Esophagus squamous epithelium (tissue), 5 donors: ENCODE measurements around the gene DGLUCY. TPM values are rescaled to one million over a fixed set of nuclear protein-coding genes. Genes with fewer than 3 reads are reported as not detected.
A peak's percentile ranks its signal among the peaks of the same experiment; 100 is the strongest.

Source experiments
- DNase-seq: peaks from one replicate; lab custom pipeline; 2025; lab: John Stamatoyannopoulos, UW
- H3K27ac ChIP-seq, 4 donors: fragments of 200-600 bp; sonication (generic); one replicate each; pipeline ENCODE4 v1.5.1; 2016 to 2019; ENCODE audit warnings: mild to moderate bottlenecking in 1 of 4
- H3K27me3 ChIP-seq, 4 donors: fragments of 200-600 bp; sonication (generic); 1 replicate in 3 of 4; 2 replicates in 1 of 4; pipeline versions ENCODE4 v1.5.1 to v1.6.0; 2017 to 2021; ENCODE audit warnings: antibody characterized with exemption in 1 of 4
- H3K36me3 ChIP-seq, 3 donors: fragments of 200-600 bp; sonication (generic); one replicate each; pipeline ENCODE4 v1.5.1; 2016 to 2019
- H3K4me1 ChIP-seq, 3 donors: fragments of 200-600 bp; sonication (generic); one replicate each; pipeline ENCODE4 v1.5.1; 2017 to 2019
- H3K4me3 ChIP-seq, 4 donors: fragments of 200-600 bp; sonication (generic); 1 replicate in 3 of 4; 2 replicates in 1 of 4; pipeline ENCODE4 v1.5.1; 2016 to 2019; ENCODE audit warnings: mild to moderate bottlenecking in 2 of 4, moderate library complexity in 1 of 4
- H3K9me3 ChIP-seq, 3 donors: fragments of 200-600 bp; sonication (generic); one replicate each; pipeline ENCODE4 v1.5.1; 2016 to 2019
- POLR2A ChIP-seq, 4 donors: fragments of 450-650 bp; IDR thresholded peaks; one replicate each; pipeline ENCODE4 v1.6.1; 2017; ENCODE audit warnings: antibody characterized with exemption in 4 of 4, mild to moderate bottlenecking in 4 of 4, moderate library complexity in 3 of 4
- WGBS, 2 donors: methylation state at CpG; one replicate each; pipeline ENCODE4 v1.1.5; 2018; 5-methylcytosine and 5-hydroxymethylcytosine counted together
- intact Hi-C: fragments of 100-400 bp; cut with DNase I; formaldehyde crosslinking; loops from one replicate; pipeline ENCODE4 v1.15.0; 2022
- total RNA-seq, 4 donors: library from RNA; depleted of rRNA; stranded (reverse); fragments of >200 nt; gene quantifications; one replicate each; pipeline ENCODE4 v1.1.0, GENCODE V29; 2016
- TF ChIP-seq, protein P1 (sequence below), 6 experiments: fragments of 450-650 bp in 4 of 6; fragments of 200-600 bp in 2 of 6; sonication (generic) in 2 of 6; IDR thresholded peaks; one replicate each; pipeline ENCODE4 v1.5.1; 2016 to 2019; ENCODE audit warnings: antibody characterized with exemption in 6 of 6, mild to moderate bottlenecking in 4 of 6, moderate library complexity in 4 of 6
- donor health status: DM: yes; HTN: yes; CAD: no.

The DGLUCY gene
- total RNA-seq, 4 donors from 2014 or later, result 32.6 to 51.3 (median 38.9) TPM

DNA sequence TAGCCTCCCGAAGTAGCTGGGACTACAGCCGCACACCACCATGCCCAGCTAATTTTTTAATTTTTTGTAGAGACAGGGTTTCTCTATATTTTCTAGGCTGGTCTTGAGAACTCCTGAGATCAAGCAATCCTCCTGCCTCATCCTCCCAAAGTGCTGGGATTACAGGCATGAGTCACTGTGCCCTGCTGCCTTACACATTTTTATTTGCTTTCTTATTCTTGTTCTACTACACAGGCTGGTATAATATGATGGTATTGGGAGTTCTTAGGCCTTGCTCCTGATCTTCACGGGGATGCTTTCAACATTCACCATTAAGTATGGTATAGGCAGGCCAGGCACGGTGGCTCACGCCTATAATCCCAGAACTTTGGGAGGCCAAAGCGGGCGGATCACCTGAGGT is 21.2 kb downstream of the DGLUCY start:
- TF ChIP-seq, protein P1, sequence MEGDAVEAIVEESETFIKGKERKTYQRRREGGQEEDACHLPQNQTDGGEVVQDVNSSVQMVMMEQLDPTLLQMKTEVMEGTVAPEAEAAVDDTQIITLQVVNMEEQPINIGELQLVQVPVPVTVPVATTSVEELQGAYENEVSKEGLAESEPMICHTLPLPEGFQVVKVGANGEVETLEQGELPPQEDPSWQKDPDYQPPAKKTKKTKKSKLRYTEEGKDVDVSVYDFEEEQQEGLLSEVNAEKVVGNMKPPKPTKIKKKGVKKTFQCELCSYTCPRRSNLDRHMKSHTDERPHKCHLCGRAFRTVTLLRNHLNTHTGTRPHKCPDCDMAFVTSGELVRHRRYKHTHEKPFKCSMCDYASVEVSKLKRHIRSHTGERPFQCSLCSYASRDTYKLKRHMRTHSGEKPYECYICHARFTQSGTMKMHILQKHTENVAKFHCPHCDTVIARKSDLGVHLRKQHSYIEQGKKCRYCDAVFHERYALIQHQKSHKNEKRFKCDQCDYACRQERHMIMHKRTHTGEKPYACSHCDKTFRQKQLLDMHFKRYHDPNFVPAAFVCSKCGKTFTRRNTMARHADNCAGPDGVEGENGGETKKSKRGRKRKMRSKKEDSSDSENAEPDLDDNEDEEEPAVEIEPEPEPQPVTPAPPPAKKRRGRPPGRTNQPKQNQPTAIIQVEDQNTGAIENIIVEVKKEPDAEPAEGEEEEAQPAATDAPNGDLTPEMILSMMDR (IDR thresholded peaks at IDR 0.05), result no peak
- TF ChIP-seq POLR2A (IDR thresholded peaks at IDR 0.05), result no peak
- 79 to 100% methylated on average over 4 to 7 of the region's 7 CpGs for WGBS, 2 donors
- no peak for DNase-seq
- no peaks in the 10 kb centered on the region for H3K9me3 ChIP-seq
- H3K27me3 ChIP-seq, result no peaks in the 10 kb centered on the region
- peaks cover 0 to 31% (median 9%) of the 10 kb centered on the region in 3 donors for H3K4me1 ChIP-seq
- H3K36me3 ChIP-seq, result peaks cover 0 to 51% (median 0%) of the 10 kb centered on the region in 3 donors
- peak overlapping the region in 2 of 4 donors; percentile 36 to 38 for H3K27ac ChIP-seq
- intact Hi-C loops, result no loop called here
- no peak overlapping the region for H3K4me3 ChIP-seq

DNA sequence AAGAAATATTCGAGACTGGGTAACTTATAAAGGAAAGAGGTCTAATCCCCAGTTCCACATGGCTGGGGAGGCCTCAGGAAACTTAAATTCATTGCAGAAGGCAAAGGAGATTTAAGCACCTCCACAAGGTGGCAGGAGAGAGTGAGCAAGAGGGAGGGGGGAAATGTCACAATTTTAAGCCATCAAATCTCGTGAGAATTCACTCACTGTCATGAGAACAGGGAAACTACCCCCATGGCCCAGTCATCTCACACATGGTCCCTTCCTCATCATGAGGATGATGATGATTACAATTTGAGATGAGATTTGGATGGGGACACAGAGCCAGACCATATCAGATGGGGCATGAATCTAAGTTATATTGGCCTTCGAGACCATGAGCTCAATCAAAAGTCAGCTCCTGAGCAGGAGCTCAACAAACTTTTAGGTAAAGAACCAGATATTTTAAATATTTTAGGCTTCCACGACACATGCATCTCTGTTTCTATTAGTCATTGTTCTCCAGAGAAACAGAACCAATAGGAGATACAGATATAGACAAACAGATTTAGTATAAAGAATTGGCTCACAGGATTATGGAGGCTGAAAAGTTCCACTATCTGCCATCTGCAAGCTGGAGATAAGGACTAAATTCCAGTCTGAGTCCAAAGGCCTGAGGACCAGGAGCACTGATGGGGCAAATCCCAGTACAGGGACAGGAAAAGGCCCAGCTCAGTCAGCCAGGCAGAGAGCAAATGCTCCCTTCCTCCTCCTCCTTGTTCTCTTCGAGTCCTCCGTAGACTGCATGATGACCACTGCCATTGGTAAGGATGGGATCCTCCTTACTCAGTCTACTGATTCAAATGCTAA is 24.9 kb downstream of the DGLUCY start:
- intact Hi-C loops, result no loop called here
- H3K27me3 ChIP-seq, result no peaks in the 10 kb centered on the region
- H3K4me1 ChIP-seq, result peaks cover 0 to 59% (median 14%) of the 10 kb centered on the region in 3 donors
- no peak for TF ChIP-seq POLR2A (IDR thresholded peaks at IDR 0.05)
- TF ChIP-seq, protein P1 (IDR thresholded peaks at IDR 0.05), result peak in 5 of 6 experiments; percentile 35 to 69 (median 49)
- WGBS, 2 donors, result 83 to 85% methylated on average over 3 to 6 of the region's 6 CpGs
- no peak for DNase-seq
- H3K27ac ChIP-seq, result peak overlapping the region in 1 of 4 donors; percentile 19
- no peaks in the 10 kb centered on the region for H3K9me3 ChIP-seq
- no peak overlapping the region for H3K4me3 ChIP-seq
- peaks cover 0 to 32% (median 0%) of the 10 kb centered on the region in 3 donors for H3K36me3 ChIP-seq

DNA sequence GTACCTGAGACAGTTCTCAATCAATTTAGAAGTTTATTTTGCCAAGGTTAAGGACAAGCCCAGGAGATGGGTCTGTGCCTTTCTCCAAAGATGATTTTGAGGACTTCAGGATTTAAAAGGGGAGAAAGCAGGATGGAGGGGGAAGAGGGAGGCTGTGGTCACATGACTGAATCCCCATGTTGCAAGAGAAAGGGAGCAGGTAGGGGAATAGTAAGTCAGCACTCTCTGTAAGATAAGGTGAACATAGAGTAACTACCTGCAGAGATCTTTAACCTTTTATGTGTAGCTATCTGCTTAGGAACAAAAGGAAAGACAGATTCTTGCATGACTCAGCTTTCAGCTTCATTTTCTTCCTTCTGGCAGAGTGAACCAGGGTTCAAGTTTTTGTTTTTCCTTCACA is 25.9 kb downstream of the DGLUCY start:
- no peak for DNase-seq
- Histone ChIP-seq H3K9me3 (no peaks in the 10 kb centered on the region), H3K4me3 (no peak overlapping the region), H3K27me3 (no peaks in the 10 kb centered on the region), H3K36me3 (peaks cover 0 to 31% (median 0%) of the 10 kb centered on the region in 3 donors), H3K27ac (peak overlapping the region in 3 of 4 donors; percentile 25 to 54 (median 31)), H3K4me1 (peaks cover 0 to 68% (median 20%) of the 10 kb centered on the region in 3 donors)
- intact Hi-C loops, result no loop called here
- no peak for TF ChIP-seq POLR2A (IDR thresholded peaks at IDR 0.05)
- TF ChIP-seq, protein P1 (IDR thresholded peaks at IDR 0.05), result no peak

DNA sequence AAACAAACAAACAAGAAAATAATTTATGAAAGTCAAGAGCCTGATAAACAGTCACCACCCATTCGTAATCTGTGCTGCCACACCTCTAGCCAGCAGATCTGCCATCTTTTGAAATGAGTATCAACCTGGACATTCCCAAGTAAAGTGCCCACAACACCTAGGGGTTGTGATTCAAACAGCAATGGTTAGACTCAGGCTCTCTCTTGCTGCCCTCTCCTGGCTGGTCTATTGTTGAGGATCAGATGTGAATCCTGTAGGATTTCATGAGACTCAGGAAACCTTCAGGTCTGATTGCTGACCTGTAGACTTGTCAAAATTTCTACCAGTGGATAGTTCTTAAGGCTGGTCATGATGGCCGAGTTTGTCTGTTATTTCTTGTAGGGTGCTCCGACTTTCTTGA is 26.8 kb downstream of the DGLUCY start:
- DNase-seq, result no peak
- peak overlapping the region in 3 of 4 donors; percentile 25 to 54 (median 31) for H3K27ac ChIP-seq
- peaks cover 0 to 63% (median 16%) of the 10 kb centered on the region in 3 donors for H3K4me1 ChIP-seq
- H3K4me3 ChIP-seq, result no peak overlapping the region
- 78 to 85% methylated on average over 3 of the region's 3 CpGs for WGBS, 2 donors
- no peaks in the 10 kb centered on the region for H3K27me3 ChIP-seq
- peaks cover 0 to 32% (median under 1%) of the 10 kb centered on the region in 3 donors for H3K36me3 ChIP-seq
- intact Hi-C loops, result no loop called here
- no peaks in the 10 kb centered on the region for H3K9me3 ChIP-seq
- TF ChIP-seq, protein P1 (IDR thresholded peaks at IDR 0.05), result peak in 5 of 6 experiments; percentile 25 to 70 (median 51)
- TF ChIP-seq POLR2A (IDR thresholded peaks at IDR 0.05), result no peak

DNA sequence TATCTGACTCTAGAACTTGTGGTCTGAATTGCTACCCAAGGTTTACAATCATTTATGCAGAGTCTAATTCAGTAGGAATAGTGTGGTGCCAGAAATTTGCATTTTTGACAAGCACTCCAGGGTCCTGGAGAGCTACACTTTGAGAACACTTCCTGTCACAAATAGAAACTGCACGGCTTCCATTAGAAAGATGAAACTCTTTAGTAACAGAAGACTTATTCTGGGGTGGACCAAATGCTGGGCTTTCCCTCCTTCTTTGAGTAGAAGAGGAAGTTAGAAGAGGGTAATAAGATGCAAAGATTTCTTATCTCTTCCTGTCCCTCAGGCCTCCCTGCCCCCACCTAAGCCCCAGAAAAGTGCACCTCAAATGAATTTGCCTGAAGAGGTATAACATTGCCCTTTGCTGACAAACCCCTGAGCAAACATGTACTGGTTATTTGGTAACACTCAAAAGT is 28.4 kb downstream of the DGLUCY start:
- Histone ChIP-seq H3K36me3 (peaks cover 0 to 46% (median 4%) of the 10 kb centered on the region in 3 donors), H3K27ac (peak overlapping the region in 2 of 4 donors; percentile 0 to 44), H3K4me1 (peaks cover 0 to 54% (median 16%) of the 10 kb centered on the region in 3 donors), H3K9me3 (no peaks in the 10 kb centered on the region), H3K4me3 (no peak overlapping the region), H3K27me3 (no peaks in the 10 kb centered on the region)
- WGBS, 2 donors, result 63 to 80% methylated on average over 1 of the region's 1 CpG
- intact Hi-C loops, result no loop called here
- DNase-seq, result no peak
- TF ChIP-seq, protein P1 (IDR thresholded peaks at IDR 0.05), result no peak
- TF ChIP-seq POLR2A (IDR thresholded peaks at IDR 0.05), result no peak
